Measurements from ENCODE around the gene CCDC169.

CCDC169 gene

GRCh38 chr13:36294096-36294495 is 3.5 kb downstream of the CCDC169 start (continued):
- no peak for TF ChIP-seq CSRNP3 (CRISPR knock-in tag; IDR thresholded peaks at IDR 0.05)
- TF ChIP-seq CSDC2 (CRISPR knock-in tag; IDR thresholded peaks at IDR 0.05): no peak
- TF ChIP-seq PATZ1 (CRISPR knock-in tag; IDR thresholded peaks at IDR 0.05; ENCODE audit: borderline replicate concordance): no peak
- TF ChIP-seq ZFP30 (CRISPR knock-in tag; IDR thresholded peaks at IDR 0.05): no peak
- no peak for TF ChIP-seq ZFP3 (CRISPR knock-in tag; IDR thresholded peaks at IDR 0.05)
- TF ChIP-seq BACH2 (CRISPR knock-in tag; IDR thresholded peaks at IDR 0.05; ENCODE audit: borderline replicate concordance): no peak
- TF ChIP-seq ISL1 (CRISPR knock-in tag; IDR thresholded peaks at IDR 0.05): no peak
- no peak for TF ChIP-seq ESRRG (CRISPR knock-in tag; IDR thresholded peaks at IDR 0.05)
- no peak for TF ChIP-seq GLIS3 (CRISPR knock-in tag; IDR thresholded peaks at IDR 0.05)

- no peak for ATAC-seq
These were observed 4.1 kb downstream of the CCDC169 start for GRCh38 chr13:36293497-36293896.

More at GRCh38 chr13:36293497-36293896, 4.1 kb downstream of the CCDC169 start:
- no peak for TF ChIP-seq ZNF70 (CRISPR knock-in tag; IDR thresholded peaks at IDR 0.05)
- no peak for TF ChIP-seq ZFP3 (CRISPR knock-in tag; IDR thresholded peaks at IDR 0.05)
- no peak for TF ChIP-seq PATZ1 (CRISPR knock-in tag; IDR thresholded peaks at IDR 0.05; ENCODE audit: borderline replicate concordance)
- no peak for TF ChIP-seq RARB (CRISPR knock-in tag; IDR thresholded peaks at IDR 0.05)
- no peak for TF ChIP-seq TSHZ2 (CRISPR knock-in tag; IDR thresholded peaks at IDR 0.05)
- TF ChIP-seq ZC3H10 (CRISPR knock-in tag; IDR thresholded peaks at IDR 0.05): no peak
- no peak for TF ChIP-seq ESRRG (CRISPR knock-in tag; IDR thresholded peaks at IDR 0.05)
- no peak for TF ChIP-seq ZFP30 (CRISPR knock-in tag; IDR thresholded peaks at IDR 0.05)
- TF ChIP-seq TOX (CRISPR knock-in tag; IDR thresholded peaks at IDR 0.05; ENCODE audit: borderline replicate concordance): no peak
- TF ChIP-seq ZNF8 (CRISPR knock-in tag; IDR thresholded peaks at IDR 0.05): no peak
- TF ChIP-seq, protein P1, sequence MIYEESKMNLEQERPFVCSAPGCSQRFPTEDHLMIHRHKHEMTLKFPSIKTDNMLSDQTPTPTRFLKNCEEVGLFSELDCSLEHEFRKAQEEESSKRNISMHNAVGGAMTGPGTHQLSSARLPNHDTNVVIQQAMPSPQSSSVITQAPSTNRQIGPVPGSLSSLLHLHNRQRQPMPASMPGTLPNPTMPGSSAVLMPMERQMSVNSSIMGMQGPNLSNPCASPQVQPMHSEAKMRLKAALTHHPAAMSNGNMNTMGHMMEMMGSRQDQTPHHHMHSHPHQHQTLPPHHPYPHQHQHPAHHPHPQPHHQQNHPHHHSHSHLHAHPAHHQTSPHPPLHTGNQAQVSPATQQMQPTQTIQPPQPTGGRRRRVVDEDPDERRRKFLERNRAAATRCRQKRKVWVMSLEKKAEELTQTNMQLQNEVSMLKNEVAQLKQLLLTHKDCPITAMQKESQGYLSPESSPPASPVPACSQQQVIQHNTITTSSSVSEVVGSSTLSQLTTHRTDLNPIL (CRISPR knock-in tag; IDR thresholded peaks at IDR 0.05; ENCODE audit: low read depth): no peak
- no peak for TF ChIP-seq ZNF565 (CRISPR knock-in tag; conservative IDR thresholded peaks at IDR 0.05; ENCODE audit: low read depth)
- no peak for TF ChIP-seq ISL1 (CRISPR knock-in tag; IDR thresholded peaks at IDR 0.05)
- TF ChIP-seq, protein P2, sequence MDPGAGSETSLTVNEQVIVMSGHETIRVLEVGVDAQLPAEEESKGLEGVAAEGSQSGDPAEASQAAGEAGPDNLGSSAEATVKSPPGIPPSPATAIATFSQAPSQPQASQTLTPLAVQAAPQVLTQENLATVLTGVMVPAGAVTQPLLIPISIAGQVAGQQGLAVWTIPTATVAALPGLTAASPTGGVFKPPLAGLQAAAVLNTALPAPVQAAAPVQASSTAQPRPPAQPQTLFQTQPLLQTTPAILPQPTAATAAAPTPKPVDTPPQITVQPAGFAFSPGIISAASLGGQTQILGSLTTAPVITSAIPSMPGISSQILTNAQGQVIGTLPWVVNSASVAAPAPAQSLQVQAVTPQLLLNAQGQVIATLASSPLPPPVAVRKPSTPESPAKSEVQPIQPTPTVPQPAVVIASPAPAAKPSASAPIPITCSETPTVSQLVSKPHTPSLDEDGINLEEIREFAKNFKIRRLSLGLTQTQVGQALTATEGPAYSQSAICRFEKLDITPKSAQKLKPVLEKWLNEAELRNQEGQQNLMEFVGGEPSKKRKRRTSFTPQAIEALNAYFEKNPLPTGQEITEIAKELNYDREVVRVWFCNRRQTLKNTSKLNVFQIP (CRISPR knock-in tag; IDR thresholded peaks at IDR 0.05; ENCODE audit: borderline replicate concordance, low read depth): no peak
